HepG2 (cell line): ENCODE measurements around the gene TM4SF1. TPM values are rescaled to one million over a fixed set of nuclear protein-coding genes. Genes with fewer than 3 reads are reported as not detected.

ENCODE experiments used
- BCLAF1 ChIP-seq: fragments of 450-650 bp; IDR thresholded peaks from 2 replicates; pipeline ENCODE4 v1.6.1; 2017; ENCODE audit warnings: mild to moderate bottlenecking
- DBP ChIP-seq: sonication (generic); formaldehyde crosslinking; IDR thresholded peaks from 2 replicates; pipeline ENCODE4 v1.4.0; 2020; ENCODE audit warnings: missing genetic modification reagents; ENCODE audit errors: not compliant biosample characterization
- GPBP1L1 ChIP-seq: sonication (generic); formaldehyde crosslinking; IDR thresholded peaks from 2 replicates; pipeline ENCODE4 v1.5.0; 2020; ENCODE audit warnings: mild to moderate bottlenecking, missing genetic modification reagents
- HNF4G ChIP-seq, 2 experiments: sonication (generic) in 1 of 2; formaldehyde crosslinking in 1 of 2; IDR thresholded peaks; 2 replicates each; pipeline versions ENCODE4 v1.4.0 to v1.6.1; 2011 to 2020; ENCODE audit warnings: borderline replicate concordance in 2 of 2, low read depth in 2 of 2, mild to moderate bottlenecking in 2 of 2, low read length in 1 of 2, missing genetic modification reagents in 1 of 2, moderate library complexity in 1 of 2
- MAZ ChIP-seq, 2 experiments: sonication (generic) in 1 of 2; formaldehyde crosslinking in 1 of 2; IDR thresholded peaks; 2 replicates each; pipeline versions ENCODE4 v1.5.0 to v1.6.1; 2012 to 2020; ENCODE audit warnings: low read depth in 2 of 2, mild to moderate bottlenecking in 2 of 2, borderline replicate concordance in 1 of 2, improper control_type of control experiment in 1 of 2, low read length in 1 of 2, missing genetic modification reagents in 1 of 2, moderate library complexity in 1 of 2
- MEIS1 ChIP-seq: sonication (generic); formaldehyde crosslinking; IDR thresholded peaks from 2 replicates; pipeline ENCODE4 v1.9.0; 2021; ENCODE audit warnings: mild to moderate bottlenecking, missing genetic modification reagents, moderate library complexity, borderline replicate concordance
- NR2F6 ChIP-seq, 2 experiments: IDR thresholded peaks; 2 replicates each; pipeline ENCODE4 v1.6.1; 2016; ENCODE audit warnings: antibody characterized with exemption in 1 of 2, mild to moderate bottlenecking in 1 of 2
- PPARG ChIP-seq: conservative IDR thresholded peaks from 2 replicates; pipeline ENCODE4 v1.6.1; 2016; ENCODE audit warnings: missing biosample characterization, missing genetic modification reagents
- SPEN ChIP-seq: sonication (generic); formaldehyde crosslinking; IDR thresholded peaks from 2 replicates; pipeline ENCODE4 v1.5.1; 2020; ENCODE audit warnings: low read depth, mild to moderate bottlenecking, missing genetic modification reagents
- TMF1 ChIP-seq: sonication (generic); formaldehyde crosslinking; IDR thresholded peaks from 2 replicates; pipeline ENCODE4 v1.8.1; 2022; ENCODE audit warnings: low read depth, missing genetic modification reagents
- ZBTB8A ChIP-seq: sonication (generic); formaldehyde crosslinking; IDR thresholded peaks from 2 replicates; pipeline ENCODE4 v1.4.0; 2020; ENCODE audit warnings: mild to moderate bottlenecking, low read depth, missing genetic modification reagents, borderline replicate concordance
- ZNF24 ChIP-seq: fragments of 450-650 bp; IDR thresholded peaks from 2 replicates; pipeline ENCODE4 v1.6.1; 2017; ENCODE audit warnings: antibody characterized with exemption, mild to moderate bottlenecking
- ZNF280B ChIP-seq: sonication (generic); formaldehyde crosslinking; IDR thresholded peaks from 2 replicates; pipeline ENCODE4 v1.5.0; 2020; ENCODE audit warnings: missing genetic modification reagents, mild to moderate bottlenecking, borderline replicate concordance
- ZNF446 ChIP-seq: sonication (generic); formaldehyde crosslinking; IDR thresholded peaks from 2 replicates; pipeline ENCODE4 v1.5.0; 2020; ENCODE audit warnings: mild to moderate bottlenecking, missing genetic modification reagents
- ZNF784 ChIP-seq: sonication (generic); formaldehyde crosslinking; IDR thresholded peaks from 2 replicates; pipeline ENCODE4 v1.5.1; 2020; ENCODE audit warnings: missing genetic modification reagents, mild to moderate bottlenecking, borderline replicate concordance
- ZNF878 ChIP-seq: sonication (generic); formaldehyde crosslinking; IDR thresholded peaks from 2 replicates; pipeline ENCODE4 v1.8.1; 2023; ENCODE audit warnings: mild to moderate bottlenecking, missing genetic modification reagents, moderate library complexity
- ZNF879 ChIP-seq: sonication (generic); formaldehyde crosslinking; IDR thresholded peaks from 2 replicates; pipeline ENCODE4 v1.8.1; 2023; ENCODE audit warnings: missing genetic modification reagents
- ZSCAN30 ChIP-seq: sonication (generic); formaldehyde crosslinking; IDR thresholded peaks from 2 replicates; pipeline ENCODE4 v1.5.0; 2020; ENCODE audit warnings: mild to moderate bottlenecking, missing genetic modification reagents
- polyA plus RNA-seq, 8 experiments: library from polyadenylated mRNA; depleted of rRNA in 3 of 8; stranded (reverse) in 7 of 8; unstranded in 1 of 8; fragments of >200 nt; fragmentation: Illumina TruSeq in 4 of 8; extraction: Trizol in 4 of 8; gene quantifications; 2 replicates each; pipeline versions ENCODE4 v1.2.1 to v1.2.3, GENCODE V29; 2011 to 2016; ENCODE audit warnings: low read depth in 4 of 8, missing spikeins in 1 of 8, mixed read lengths in 1 of 8; ENCODE audit not compliant: insufficient read depth in 1 of 8
- total RNA-seq, 5 experiments: library from RNA; depleted of rRNA; stranded (reverse); fragments of >200 nt; fragmentation: Illumina TruSeq; extraction: Trizol; gene quantifications; 2 replicates each; pipeline ENCODE4 v1.2.3, GENCODE V29; 2016; ENCODE audit warnings: low read depth in 1 of 5

Gene TM4SF1
- total and polyA plus RNA-seq, 2 of the 13 experiments (the other 11 are each of a cell fraction or from before 2014, with no cell fraction given), result 431 to 1,359 TPM

GRCh38 chr3:149401212-149401925 lies 23.9 kb upstream of the TM4SF1 start (continued):
- no peak for TF ChIP-seq MAZ (IDR thresholded peaks at IDR 0.05; ENCODE audit: borderline replicate concordance, low read depth, low read length)
- TF ChIP-seq MAZ (CRISPR knock-in tag; IDR thresholded peaks at IDR 0.05; ENCODE audit: low read depth), result no peak
- no peak for TF ChIP-seq DBP (CRISPR knock-in tag)
- peak; percentile 80 for TF ChIP-seq HNF4G (IDR thresholded peaks at IDR 0.05; ENCODE audit: borderline replicate concordance, low read depth, low read length)
- no peak for TF ChIP-seq HNF4G (CRISPR knock-in tag; IDR thresholded peaks at IDR 0.05; ENCODE audit: borderline replicate concordance, low read depth)
- no peak for TF ChIP-seq SPEN (CRISPR knock-in tag)
- no peak for TF ChIP-seq ZSCAN30 (CRISPR knock-in tag)
- no peak for TF ChIP-seq MEIS1 (CRISPR knock-in tag)
- TF ChIP-seq ZNF446 (CRISPR knock-in tag), result no peak
- peak; percentile 46; the same call in 1 of the 2 replicates for TF ChIP-seq ZNF24
- no peak for TF ChIP-seq BCLAF1
- peak; percentile 71 for TF ChIP-seq PPARG (CRISPR knock-in tag)
- TF ChIP-seq GPBP1L1 (CRISPR knock-in tag), result no peak
- TF ChIP-seq TMF1 (CRISPR knock-in tag), result no peak
- no peak for TF ChIP-seq ZBTB8A (CRISPR knock-in tag)
- TF ChIP-seq ZNF280B, result no peak
- TF ChIP-seq ZNF878 (CRISPR knock-in tag), result peak; percentile 61; the same call in 1 of the 2 replicates
- TF ChIP-seq ZNF879, result no peak
- no peak for TF ChIP-seq ZNF784 (CRISPR knock-in tag)
- TF ChIP-seq NR2F6 (IDR thresholded peaks at IDR 0.05), result peak; percentile 85
- peak; percentile 71; the same call in 1 of the 2 replicates for TF ChIP-seq NR2F6 (CRISPR knock-in tag; IDR thresholded peaks at IDR 0.05)
